Ishikawa (cell line): Measurements from ENCODE around the gene PDSS2.

Experiments used
- CREB1 ChIP-seq: IDR thresholded peaks from 2 replicates; pipeline ENCODE4 v1.6.1; 2012; ENCODE audit warnings: low read depth
- RAD21 ChIP-seq: IDR thresholded peaks from 2 replicates; pipeline ENCODE4 v1.6.1; 2012; ENCODE audit warnings: low read depth
- REST ChIP-seq: IDR thresholded peaks from 2 replicates; pipeline ENCODE4 v1.6.1; 2012; ENCODE audit warnings: low read depth, mild to moderate bottlenecking
- YY1 ChIP-seq: IDR thresholded peaks from 2 replicates; pipeline ENCODE4 v1.6.1; 2012; ENCODE audit warnings: low read depth
- ZBTB7A ChIP-seq: IDR thresholded peaks from 2 replicates; pipeline ENCODE4 v1.6.1; 2012; ENCODE audit warnings: low read depth

- no peak for TF ChIP-seq ZBTB7A
- TF ChIP-seq REST, result no peak
- TF ChIP-seq YY1, result no peak
- no peak for TF ChIP-seq RAD21
- TF ChIP-seq CREB1, result no peak
Measured at GRCh38 chr6:107154131-107154800, 305.1 kb downstream of the PDSS2 start.
